Trophoblast cell (in vitro differentiated cells and primary cell): Measurements from ENCODE around the gene EIF4E.
"Not testable (repeated sequence)": the region's sequence is repeated elsewhere in the genome, so short reads cannot be mapped to it uniquely, and the experiment has no call there.

Source experiments
- DNase-seq, 2 donors: peaks; one replicate each; pipeline ENCODE4 v3.0.0-alpha.2; 2016
- H2AFZ ChIP-seq: 2 replicates; pipeline ENCODE4 v1.6.1; 2013; ENCODE audit warnings: low read length, moderate library complexity, mild to moderate bottlenecking; ENCODE audit not compliant: insufficient read depth, poor library complexity
- H2AK5ac ChIP-seq: 2 replicates; pipeline ENCODE4 v1.6.1; 2013; ENCODE audit warnings: mild to moderate bottlenecking, low read length
- H2BK120ac ChIP-seq: 2 replicates; pipeline ENCODE4 v1.6.1; 2013; ENCODE audit warnings: low read length, mild to moderate bottlenecking, moderate library complexity; ENCODE audit not compliant: insufficient read depth, poor library complexity
- H2BK12ac ChIP-seq: 2 replicates; pipeline ENCODE4 v1.6.1; 2013; ENCODE audit warnings: mild to moderate bottlenecking, low read length, moderate library complexity
- H2BK5ac ChIP-seq: 2 replicates; pipeline ENCODE4 v1.6.1; 2013; ENCODE audit warnings: low read length, low read depth, moderate library complexity, mild to moderate bottlenecking; ENCODE audit not compliant: poor library complexity
- H3K14ac ChIP-seq: 2 replicates; pipeline ENCODE4 v1.6.1; 2013; ENCODE audit warnings: mild to moderate bottlenecking, low read length
- H3K18ac ChIP-seq: 2 replicates; pipeline ENCODE4 v1.6.1; 2013; ENCODE audit warnings: mild to moderate bottlenecking, low read length
- H3K23ac ChIP-seq: 2 replicates; pipeline ENCODE4 v1.6.1; 2013; ENCODE audit warnings: low read length
- H3K27ac ChIP-seq: 2 replicates; pipeline ENCODE4 v1.5.1; 2013; ENCODE audit warnings: low read depth, mild to moderate bottlenecking, inconsistent platforms, low read length, moderate library complexity
- H3K27me3 ChIP-seq: 2 replicates; pipeline ENCODE4 v1.6.1; 2013; ENCODE audit warnings: inconsistent platforms, mild to moderate bottlenecking, low read length, moderate library complexity; ENCODE audit not compliant: insufficient read depth
- H3K36me3 ChIP-seq, 2 experiments: 1 replicate in 1 of 2; 2 replicates in 1 of 2; pipeline ENCODE4 v1.6.1; 2013; ENCODE audit warnings: low read length in 2 of 2, mild to moderate bottlenecking in 2 of 2, moderate library complexity in 1 of 2; ENCODE audit not compliant: insufficient read depth in 2 of 2, control insufficient read depth in 1 of 2
- H3K4ac ChIP-seq: 2 replicates; pipeline ENCODE4 v1.6.1; 2013; ENCODE audit warnings: low read depth, mild to moderate bottlenecking, low read length, moderate library complexity
- H3K4me1 ChIP-seq, 2 experiments: 1 replicate in 1 of 2; 2 replicates in 1 of 2; pipeline ENCODE4 v1.6.1; 2013; ENCODE audit warnings: low read length in 2 of 2, mild to moderate bottlenecking in 2 of 2, moderate library complexity in 1 of 2; ENCODE audit not compliant: insufficient read depth in 2 of 2, control insufficient read depth in 1 of 2
- H3K4me2 ChIP-seq: 2 replicates; pipeline ENCODE4 v1.6.1; 2013; ENCODE audit warnings: inconsistent platforms, mild to moderate bottlenecking, low read length, moderate library complexity
- H3K4me3 ChIP-seq: 2 replicates; pipeline ENCODE4 v1.5.1; 2013; ENCODE audit warnings: mild to moderate bottlenecking, low read depth, low read length, inconsistent platforms
- H3K79me1 ChIP-seq: one replicate; pipeline ENCODE4 v1.6.1; 2013; ENCODE audit warnings: low read length
- H3K79me2 ChIP-seq: 2 replicates; pipeline ENCODE4 v1.6.1; 2013; ENCODE audit warnings: low read length, mild to moderate bottlenecking; ENCODE audit not compliant: control insufficient read depth, insufficient read depth, poor library complexity
- H3K9ac ChIP-seq: 2 replicates; pipeline ENCODE4 v1.6.1; 2013; ENCODE audit warnings: mild to moderate bottlenecking, low read length
- H3K9me3 ChIP-seq: 2 replicates; pipeline ENCODE4 v1.6.1; 2013; ENCODE audit warnings: low read depth, mild to moderate bottlenecking, control low read depth, inconsistent platforms, low read length; ENCODE audit not compliant: insufficient read depth
- H4K12ac ChIP-seq: 2 replicates; pipeline ENCODE4 v1.6.1; 2013; ENCODE audit warnings: low read depth, mild to moderate bottlenecking, low read length, moderate library complexity
- H4K8ac ChIP-seq: 2 replicates; pipeline ENCODE4 v1.6.1; 2013; ENCODE audit warnings: low read depth, mild to moderate bottlenecking, low read length, moderate library complexity
- H4K91ac ChIP-seq: one replicate; pipeline ENCODE4 v1.6.1; 2013; ENCODE audit warnings: low read depth, mild to moderate bottlenecking, low read length, moderate library complexity
- WGBS: extraction: QIAGEN DNeasy Blood & Tissue Kit; methylation state at CpG from one replicate; pipeline ENCODE4 v1.1.7; 2013; ENCODE audit warnings: missing lambda C conversion rate; ENCODE audit not compliant: insufficient read length, insufficient coverage; ENCODE audit errors: extremely low coverage; 5-methylcytosine and 5-hydroxymethylcytosine counted together

EIF4E gene

DNA sequence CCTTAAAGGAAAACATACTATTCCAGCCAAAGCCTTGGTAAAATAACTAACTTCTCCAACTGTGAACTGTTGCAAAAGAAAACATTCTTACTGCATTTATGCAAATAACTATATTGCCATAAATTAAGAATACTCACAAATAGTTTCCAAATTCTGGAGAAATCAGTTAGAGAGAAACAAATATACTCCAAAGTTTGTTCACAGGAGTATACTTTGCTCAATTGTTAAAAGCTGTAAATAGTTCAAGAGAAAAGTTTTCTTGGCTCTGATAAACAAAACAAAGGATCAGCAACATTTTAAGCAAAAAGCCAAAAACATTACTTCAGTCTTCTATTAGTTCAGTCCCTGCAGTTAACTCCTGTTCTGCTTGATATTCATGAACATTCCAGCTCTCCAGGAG, 83.0 kb downstream of the EIF4E start:
- DNase-seq: no peak
- H2BK12ac ChIP-seq: no peak overlapping the region
- H4K91ac ChIP-seq: no peak overlapping the region
- H3K18ac ChIP-seq: no peak overlapping the region
- H2AFZ ChIP-seq: no peak overlapping the region
- peaks cover 2% of the 10 kb centered on the region for H3K9me3 ChIP-seq
- no peaks in the 10 kb centered on the region for H3K4me1 ChIP-seq
- no peak overlapping the region for H3K27ac ChIP-seq
- no peaks in the 10 kb centered on the region for H3K79me2 ChIP-seq
- H3K9ac ChIP-seq: no peak overlapping the region
- H4K12ac ChIP-seq: no peak overlapping the region
- H3K4me3 ChIP-seq: no peak overlapping the region
- H3K79me1 ChIP-seq: no peaks in the 10 kb centered on the region
- H3K4ac ChIP-seq: no peak overlapping the region
- H3K14ac ChIP-seq: no peak overlapping the region
- no peak overlapping the region for H4K8ac ChIP-seq
- H2AK5ac ChIP-seq: no peak overlapping the region
- no peak overlapping the region for H2BK5ac ChIP-seq
- H3K27me3 ChIP-seq: no peaks in the 10 kb centered on the region
- H2BK120ac ChIP-seq: no peak overlapping the region
- no peak overlapping the region for H3K4me2 ChIP-seq
- no peak overlapping the region for H3K23ac ChIP-seq
- H3K36me3 ChIP-seq: no peaks in the 10 kb centered on the region

DNA sequence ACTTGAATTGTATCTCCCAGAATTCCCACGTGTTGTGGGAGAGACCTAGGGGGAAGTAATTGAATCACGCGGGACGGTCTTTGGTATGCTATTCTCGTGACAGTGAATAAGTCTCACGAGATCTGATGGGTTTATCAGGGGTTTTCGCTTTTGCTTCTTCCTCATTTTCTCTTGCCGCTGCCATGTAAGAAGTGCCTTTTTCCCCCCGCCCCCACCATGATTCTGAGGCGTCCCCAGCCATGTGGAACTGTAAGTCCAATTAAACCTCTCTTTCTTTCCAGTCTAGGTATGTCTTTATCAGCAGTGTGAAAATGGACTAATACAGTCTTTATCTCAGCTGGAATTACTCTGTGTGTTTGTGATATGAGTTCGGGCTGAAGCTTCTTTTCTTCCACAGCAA, 86.0 kb downstream of the EIF4E start:
- H3K18ac ChIP-seq, H3K27ac ChIP-seq, H3K79me2 ChIP-seq, H2AFZ ChIP-seq, H4K12ac ChIP-seq, H3K4me3 ChIP-seq, H3K36me3 ChIP-seq, H3K14ac ChIP-seq, H3K9me3 ChIP-seq, H2BK12ac ChIP-seq, H3K4me2 ChIP-seq, H3K9ac ChIP-seq, H4K91ac ChIP-seq, H4K8ac ChIP-seq, DNase-seq, H3K79me1 ChIP-seq, H3K4ac ChIP-seq, H2BK120ac ChIP-seq, H3K27me3 ChIP-seq, H3K23ac ChIP-seq, H3K4me1 ChIP-seq, H2BK5ac ChIP-seq, H2AK5ac ChIP-seq: not testable (repeated sequence)
- WGBS: no CpG with 5 or more reads among the region's 11 CpGs

DNA sequence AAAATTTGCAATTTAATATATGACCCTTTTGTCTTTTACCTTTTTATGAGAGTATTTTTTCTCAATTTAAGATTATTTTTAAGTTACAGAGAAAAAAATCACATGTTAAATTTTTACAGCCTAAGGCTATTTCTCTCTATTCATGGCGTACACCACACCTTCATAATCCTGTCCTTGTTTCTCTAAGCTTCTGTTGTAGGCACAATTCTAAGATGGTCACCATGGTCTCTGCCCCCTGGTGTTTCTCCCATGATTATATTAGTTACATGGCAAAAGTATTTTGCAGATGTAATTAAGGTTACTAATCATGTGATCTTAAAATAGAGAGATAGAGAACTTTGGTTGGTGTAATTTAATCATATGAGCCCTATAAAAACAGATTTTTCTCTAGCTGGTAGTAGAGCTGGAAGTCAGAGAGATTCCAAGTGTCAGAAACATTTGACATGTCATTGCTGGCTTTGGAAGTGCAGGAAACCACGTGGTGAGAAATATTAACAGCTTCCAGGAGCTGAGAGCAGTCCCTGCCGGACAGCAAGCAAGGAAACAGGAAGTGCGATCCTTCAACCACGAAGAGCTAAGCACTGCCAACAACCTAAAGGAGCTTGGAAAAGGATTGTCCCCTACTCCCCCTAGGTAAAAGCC, 89.8 kb downstream of the EIF4E start:
- no peaks in the 10 kb centered on the region for H3K36me3 ChIP-seq
- no peaks in the 10 kb centered on the region for H3K4me1 ChIP-seq
- no peak overlapping the region for H3K27ac ChIP-seq
- no peak overlapping the region for H2BK5ac ChIP-seq
- WGBS: no CpG with 5 or more reads among the region's 5 CpGs
- no peak overlapping the region for H3K9ac ChIP-seq
- H4K91ac ChIP-seq: no peak overlapping the region
- no peak overlapping the region for H4K8ac ChIP-seq
- H3K18ac ChIP-seq: no peak overlapping the region
- no peak overlapping the region for H4K12ac ChIP-seq
- H3K4ac ChIP-seq: no peak overlapping the region
- H3K79me2 ChIP-seq: no peaks in the 10 kb centered on the region
- H2AK5ac ChIP-seq: no peak overlapping the region
- DNase-seq: peak in 1 of 2 donors; percentile 24
- H3K79me1 ChIP-seq: no peaks in the 10 kb centered on the region
- H2BK12ac ChIP-seq: no peak overlapping the region
- no peak overlapping the region for H2BK120ac ChIP-seq
- no peak overlapping the region for H3K14ac ChIP-seq
- no peak overlapping the region for H3K23ac ChIP-seq
- H2AFZ ChIP-seq: no peak overlapping the region
- no peaks in the 10 kb centered on the region for H3K27me3 ChIP-seq
- H3K4me3 ChIP-seq: no peak overlapping the region
- peaks cover 2% of the 10 kb centered on the region for H3K9me3 ChIP-seq
- no peak overlapping the region for H3K4me2 ChIP-seq

DNA sequence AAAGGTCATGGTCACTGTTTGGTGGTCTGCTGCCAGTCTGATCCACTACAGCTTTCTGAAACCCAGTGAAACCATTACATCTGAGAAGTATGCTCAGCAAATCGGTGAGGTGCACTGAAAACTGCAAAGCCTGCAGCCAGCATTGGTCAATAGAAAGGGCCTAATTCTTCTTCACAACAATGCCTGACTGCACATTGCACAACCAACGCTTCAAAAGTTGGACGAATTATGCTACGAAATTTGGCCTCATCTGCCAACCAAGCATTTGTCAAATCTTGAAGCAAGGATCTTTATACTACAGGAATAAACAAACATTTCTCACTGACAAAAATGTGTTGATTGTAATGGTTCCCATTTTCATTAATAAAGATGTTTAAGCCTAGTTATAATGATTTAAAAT, 90.4 kb downstream of the EIF4E start:
- H3K36me3 ChIP-seq: no peaks in the 10 kb centered on the region
- DNase-seq: no peak
- H3K4me1 ChIP-seq: no peaks in the 10 kb centered on the region
- H3K4me3 ChIP-seq: no peak overlapping the region
- H4K12ac ChIP-seq: no peak overlapping the region
- H3K18ac ChIP-seq: no peak overlapping the region
- H2BK5ac ChIP-seq: no peak overlapping the region
- no peak overlapping the region for H2AFZ ChIP-seq
- H4K91ac ChIP-seq: no peak overlapping the region
- H3K79me1 ChIP-seq: no peaks in the 10 kb centered on the region
- H3K4ac ChIP-seq: no peak overlapping the region
- H2AK5ac ChIP-seq: no peak overlapping the region
- H2BK120ac ChIP-seq: no peak overlapping the region
- no peak overlapping the region for H3K27ac ChIP-seq
- no peak overlapping the region for H3K9ac ChIP-seq
- H3K4me2 ChIP-seq: no peak overlapping the region
- H3K23ac ChIP-seq: no peak overlapping the region
- no peak overlapping the region for H3K14ac ChIP-seq
- no peaks in the 10 kb centered on the region for H3K27me3 ChIP-seq
- no peak overlapping the region for H4K8ac ChIP-seq
- WGBS: no CpG with 5 or more reads among the region's 4 CpGs
- peaks cover 2% of the 10 kb centered on the region for H3K9me3 ChIP-seq
- H3K79me2 ChIP-seq: no peaks in the 10 kb centered on the region
- H2BK12ac ChIP-seq: no peak overlapping the region
